HepG2 (cell line): Measurements from ENCODE around the gene EFS. TPM values are rescaled to one million over a fixed set of nuclear protein-coding genes. Genes with fewer than 3 reads are reported as not detected.

Experiments used
- AFF4 ChIP-seq: sonication (generic); formaldehyde crosslinking; IDR thresholded peaks from 2 replicates; pipeline ENCODE4 v1.4.0; 2020; ENCODE audit warnings: missing genetic modification reagents
- GFI1 ChIP-seq: sonication (generic); formaldehyde crosslinking; IDR thresholded peaks from 2 replicates; pipeline ENCODE4 v1.5.0; 2020; ENCODE audit warnings: missing genetic modification reagents, mild to moderate bottlenecking, borderline replicate concordance
- MAZ ChIP-seq, 2 experiments: sonication (generic) in 1 of 2; formaldehyde crosslinking in 1 of 2; IDR thresholded peaks; 2 replicates each; pipeline versions ENCODE4 v1.5.0 to v1.6.1; 2012 to 2020; ENCODE audit warnings: low read depth in 2 of 2, mild to moderate bottlenecking in 2 of 2, borderline replicate concordance in 1 of 2, improper control_type of control experiment in 1 of 2, low read length in 1 of 2, missing genetic modification reagents in 1 of 2, moderate library complexity in 1 of 2
- NR3C1 ChIP-seq: sonication (generic); formaldehyde crosslinking; IDR thresholded peaks from 2 replicates; pipeline ENCODE4 v1.4.0; 2020; ENCODE audit warnings: missing genetic modification reagents
- PATZ1 ChIP-seq: sonication (generic); formaldehyde crosslinking; IDR thresholded peaks from 2 replicates; pipeline ENCODE4 v1.4.0; 2020; ENCODE audit warnings: missing genetic modification reagents
- ZNF317 ChIP-seq: sonication (generic); formaldehyde crosslinking; IDR thresholded peaks from 2 replicates; pipeline ENCODE4 v1.5.0; 2020; ENCODE audit warnings: mild to moderate bottlenecking, missing genetic modification reagents
- ZNF430 ChIP-seq: sonication (generic); formaldehyde crosslinking; IDR thresholded peaks from 2 replicates; pipeline ENCODE4 v1.9.0; 2021; ENCODE audit warnings: mild to moderate bottlenecking, missing genetic modification reagents
- ZNF484 ChIP-seq: sonication (generic); formaldehyde crosslinking; IDR thresholded peaks from 2 replicates; pipeline ENCODE4 v1.5.1; 2020; ENCODE audit warnings: mild to moderate bottlenecking, low read depth, missing genetic modification reagents, borderline replicate concordance
- ZNF530 ChIP-seq: sonication (generic); formaldehyde crosslinking; IDR thresholded peaks from 2 replicates; pipeline ENCODE4 v1.5.0; 2020; ENCODE audit warnings: low read depth, mild to moderate bottlenecking, missing genetic modification reagents
- ZNF589 ChIP-seq: sonication (generic); formaldehyde crosslinking; conservative IDR thresholded peaks from 2 replicates; pipeline ENCODE4 v1.8.0; 2022; ENCODE audit warnings: mild to moderate bottlenecking, moderate library complexity, missing genetic modification reagents
- ZNF746 ChIP-seq: sonication (generic); formaldehyde crosslinking; IDR thresholded peaks from 2 replicates; pipeline ENCODE4 v1.8.0; 2022; ENCODE audit warnings: mild to moderate bottlenecking, missing genetic modification reagents
- polyA plus RNA-seq, 8 experiments: library from polyadenylated mRNA; depleted of rRNA in 3 of 8; stranded (reverse) in 7 of 8; unstranded in 1 of 8; fragments of >200 nt; fragmentation: Illumina TruSeq in 4 of 8; extraction: Trizol in 4 of 8; gene quantifications; 2 replicates each; pipeline versions ENCODE4 v1.2.1 to v1.2.3, GENCODE V29; 2011 to 2016; ENCODE audit warnings: low read depth in 4 of 8, missing spikeins in 1 of 8, mixed read lengths in 1 of 8; ENCODE audit not compliant: insufficient read depth in 1 of 8
- total RNA-seq, 5 experiments: library from RNA; depleted of rRNA; stranded (reverse); fragments of >200 nt; fragmentation: Illumina TruSeq; extraction: Trizol; gene quantifications; 2 replicates each; pipeline ENCODE4 v1.2.3, GENCODE V29; 2016; ENCODE audit warnings: low read depth in 1 of 5
- TF ChIP-seq, protein P1 (sequence below): sonication (generic); formaldehyde crosslinking; IDR thresholded peaks from 2 replicates; pipeline ENCODE4 v1.4.0; 2020; ENCODE audit warnings: low read depth, mild to moderate bottlenecking, missing genetic modification reagents
- TF ChIP-seq, protein P2 (sequence below): sonication (generic); formaldehyde crosslinking; IDR thresholded peaks from 2 replicates; pipeline ENCODE4 v1.5.0; 2020; ENCODE audit warnings: missing genetic modification reagents, mild to moderate bottlenecking, borderline replicate concordance
- TF ChIP-seq, protein P3 (sequence below): sonication (generic); formaldehyde crosslinking; IDR thresholded peaks from 2 replicates; pipeline ENCODE4 v1.4.0; 2020; ENCODE audit warnings: missing genetic modification reagents, low read depth, mild to moderate bottlenecking, borderline replicate concordance

EFS gene
- total and polyA plus RNA-seq, 2 of the 13 experiments (the other 11 are each of a cell fraction or from before 2014, with no cell fraction given), result not detected

- TF ChIP-seq PATZ1 (CRISPR knock-in tag) (0 out of 2 replicates have a peak, but pooled peaks have one; percentile 50), ZNF530 (CRISPR knock-in tag) (no peak), NR3C1 (CRISPR knock-in tag) (no peak), ZNF484 (no peak), AFF4 (CRISPR knock-in tag) (no peak), GFI1 (CRISPR knock-in tag) (no peak), ZNF589 (CRISPR knock-in tag) (no peak), ZNF430 (CRISPR knock-in tag) (no peak), MAZ (IDR thresholded peaks at IDR 0.05; ENCODE audit: borderline replicate concordance, low read depth, low read length) (no peak), MAZ (CRISPR knock-in tag; IDR thresholded peaks at IDR 0.05; ENCODE audit: low read depth) (no peak; the same call in 1 of the 2 replicates), ZNF317 (CRISPR knock-in tag) (no peak), ZNF746 (CRISPR knock-in tag) (no peak)
- TF ChIP-seq, protein P1, sequence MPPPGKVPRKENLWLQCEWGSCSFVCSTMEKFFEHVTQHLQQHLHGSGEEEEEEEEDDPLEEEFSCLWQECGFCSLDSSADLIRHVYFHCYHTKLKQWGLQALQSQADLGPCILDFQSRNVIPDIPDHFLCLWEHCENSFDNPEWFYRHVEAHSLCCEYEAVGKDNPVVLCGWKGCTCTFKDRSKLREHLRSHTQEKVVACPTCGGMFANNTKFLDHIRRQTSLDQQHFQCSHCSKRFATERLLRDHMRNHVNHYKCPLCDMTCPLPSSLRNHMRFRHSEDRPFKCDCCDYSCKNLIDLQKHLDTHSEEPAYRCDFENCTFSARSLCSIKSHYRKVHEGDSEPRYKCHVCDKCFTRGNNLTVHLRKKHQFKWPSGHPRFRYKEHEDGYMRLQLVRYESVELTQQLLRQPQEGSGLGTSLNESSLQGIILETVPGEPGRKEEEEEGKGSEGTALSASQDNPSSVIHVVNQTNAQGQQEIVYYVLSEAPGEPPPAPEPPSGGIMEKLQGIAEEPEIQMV, result peak; percentile 79; the same call in 1 of the 2 replicates
- TF ChIP-seq, protein P2, sequence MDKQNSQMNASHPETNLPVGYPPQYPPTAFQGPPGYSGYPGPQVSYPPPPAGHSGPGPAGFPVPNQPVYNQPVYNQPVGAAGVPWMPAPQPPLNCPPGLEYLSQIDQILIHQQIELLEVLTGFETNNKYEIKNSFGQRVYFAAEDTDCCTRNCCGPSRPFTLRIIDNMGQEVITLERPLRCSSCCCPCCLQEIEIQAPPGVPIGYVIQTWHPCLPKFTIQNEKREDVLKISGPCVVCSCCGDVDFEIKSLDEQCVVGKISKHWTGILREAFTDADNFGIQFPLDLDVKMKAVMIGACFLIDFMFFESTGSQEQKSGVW (CRISPR knock-in tag), result no peak
- TF ChIP-seq, protein P3, sequence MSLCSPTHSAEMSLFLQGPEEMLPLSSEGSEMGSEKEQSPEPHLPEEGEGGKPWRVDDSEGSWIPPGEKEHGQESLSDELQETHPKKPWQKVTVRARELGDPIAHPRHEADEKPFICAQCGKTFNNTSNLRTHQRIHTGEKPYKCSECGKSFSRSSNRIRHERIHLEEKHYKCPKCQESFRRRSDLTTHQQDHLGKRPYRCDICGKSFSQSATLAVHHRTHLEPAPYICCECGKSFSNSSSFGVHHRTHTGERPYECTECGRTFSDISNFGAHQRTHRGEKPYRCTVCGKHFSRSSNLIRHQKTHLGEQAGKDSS (CRISPR knock-in tag), result peak; percentile 79; the same call in 1 of the 2 replicates
Observed at GRCh38 chr14:23379366-23380196, 14.6 kb upstream of the EFS start (continued).
